Activated CD4-positive, alpha-beta T cell treated with anti-CD3 and anti-CD28 coated beads, Interleukin-2, amount 50 U/mL, for 24 hours (primary cell): ENCODE results near the gene SPRR2F.
"Not testable (repeated sequence)": the region's sequence is repeated elsewhere in the genome, so short reads cannot be mapped to it uniquely, and the experiment has no call there.

Experiments
- DNase-seq, 2 donors: peaks; one replicate each; pipeline ENCODE4 v3.0.0-alpha.2; 2020; ENCODE audit warnings: low read depth in 1 of 2, low spot score in 1 of 2

Gene SPRR2F

DNA sequence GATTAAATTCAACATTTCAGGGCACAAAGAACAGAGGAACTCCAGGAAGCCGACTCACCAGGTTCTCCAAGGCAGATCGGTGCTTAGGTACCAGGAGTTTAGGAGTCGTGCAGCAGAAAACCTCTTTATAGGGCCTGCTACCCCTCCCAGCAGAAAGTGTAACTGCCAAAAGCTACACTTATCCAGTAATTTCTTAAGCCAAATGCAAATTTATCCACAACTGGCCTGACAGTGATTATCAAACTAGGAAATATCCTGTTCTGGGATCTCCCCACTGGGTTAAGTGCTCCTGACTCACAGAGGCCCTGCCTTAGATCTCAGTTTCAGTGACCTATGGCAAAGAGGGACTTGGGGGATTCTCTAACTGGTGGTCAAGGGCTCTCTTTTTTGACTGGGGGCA lies at the start of gene SPRR2F:
Gene SPRR2F (minus strand): TSS at position 101 of the 400 bp plus-strand sequence. CDS start 783 bp downstream, outside the sequence.
- no peak for DNase-seq

DNA sequence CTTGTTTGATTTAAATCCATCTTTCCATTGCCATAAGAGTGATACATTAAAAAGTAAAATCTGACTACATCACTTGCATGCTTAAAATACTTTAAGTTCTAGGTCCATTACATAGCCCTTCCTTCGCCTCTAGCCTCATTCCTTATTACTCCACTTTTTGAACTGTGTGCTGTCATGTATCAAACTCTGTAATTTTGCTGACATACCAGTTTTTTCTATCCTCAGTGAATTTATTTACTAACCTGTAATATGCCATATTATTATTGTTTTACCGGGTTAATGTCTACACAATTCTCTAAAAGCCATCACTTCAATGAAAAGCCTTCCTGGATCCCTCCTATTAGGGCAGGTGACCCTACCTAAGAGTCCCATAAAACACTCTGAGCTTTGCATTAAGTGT lies 42.2 kb upstream of the SPRR2F start:
- no peak for DNase-seq

DNA sequence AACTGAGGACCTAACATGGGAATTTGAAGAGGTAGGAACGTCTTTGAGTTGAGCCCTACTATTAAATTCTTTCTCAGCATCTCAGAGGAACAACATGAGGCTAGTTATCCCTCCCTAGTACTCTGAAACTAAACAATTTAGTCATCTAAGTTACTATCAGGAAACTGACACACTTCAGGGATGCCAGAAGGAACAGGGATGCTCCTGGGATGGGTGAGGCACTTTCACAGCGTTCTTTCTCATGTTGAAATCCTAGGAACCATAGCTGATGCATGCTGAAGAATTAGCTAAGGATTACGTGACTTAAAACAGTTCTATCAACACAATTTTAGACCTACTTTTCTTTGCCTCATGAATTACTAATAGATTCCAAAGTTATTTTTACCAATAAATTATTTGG lies 39.2 kb upstream of the SPRR2F start:
- DNase-seq = no peak

DNA sequence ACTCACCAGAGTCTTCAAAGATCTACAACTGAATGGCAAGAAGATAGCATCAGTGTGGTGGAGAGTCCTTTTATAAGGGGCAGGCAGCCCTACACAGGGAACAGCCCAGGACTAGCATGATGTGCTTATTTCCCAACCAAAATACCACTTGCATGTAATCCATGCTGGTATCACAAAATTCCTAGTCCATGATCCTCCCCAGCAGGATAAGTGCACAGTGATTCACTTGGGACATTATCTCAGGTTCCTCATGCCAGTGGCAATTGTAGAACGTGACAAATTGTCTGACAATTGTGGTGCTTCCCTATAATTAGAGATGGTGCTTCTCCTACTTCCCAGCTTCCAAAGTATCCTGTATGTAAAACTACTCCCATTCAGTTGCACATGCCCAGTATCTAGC lies 37.5 kb upstream of the SPRR2F start, which contains the start of gene SPRR2G:
Gene SPRR2G (minus strand): TSS at position 45 of the 400 bp plus-strand sequence. CDS start 780 bp downstream, outside the sequence.
- DNase-seq = no peak

- DNase-seq = no peak
These were observed 28.1 kb upstream of the SPRR2F start for GRCh38 chr1:153141377-153141776.

DNA sequence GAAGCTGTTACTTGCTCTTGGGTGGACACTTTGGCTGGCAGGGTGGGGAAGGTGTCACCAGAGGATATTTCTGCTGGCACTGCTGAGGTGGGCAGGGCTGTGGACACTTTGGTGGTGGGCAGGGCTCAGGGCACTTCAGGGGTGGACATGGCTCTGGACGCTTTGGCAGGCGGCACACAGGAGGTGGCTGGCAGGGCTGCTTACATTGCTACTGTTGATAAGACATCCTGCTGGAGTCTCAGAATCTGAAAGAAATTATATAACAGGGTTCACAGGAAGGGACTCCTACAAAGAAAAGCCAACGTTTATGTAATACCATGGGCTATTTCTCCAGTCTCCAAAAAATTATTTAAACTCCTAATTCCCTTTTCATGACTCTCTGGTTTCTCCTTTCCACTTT lies 27.2 kb upstream of the SPRR2F start:
- DNase-seq = no peak

DNA sequence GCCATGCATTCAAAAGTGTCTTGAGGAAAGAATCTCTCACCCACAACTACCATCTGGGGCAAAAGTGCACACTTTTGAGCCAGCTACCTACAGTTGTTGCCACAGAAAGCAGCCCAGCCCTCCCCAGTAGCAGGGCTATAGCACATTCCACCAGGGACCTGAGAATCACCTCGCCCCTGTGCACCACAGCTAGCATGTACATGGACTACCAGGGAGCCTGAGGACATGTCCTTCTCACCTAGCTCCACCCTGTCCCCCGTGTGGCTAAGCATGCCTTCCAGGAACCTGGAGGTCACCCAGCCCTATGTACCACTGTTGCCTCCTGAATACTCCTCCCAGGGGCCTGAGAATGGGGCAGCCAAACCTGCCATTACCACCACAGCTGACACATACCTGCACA lies 20.4 kb upstream of the SPRR2F start:
- DNase-seq = no peak

GRCh38 chr1:153133267-153133666 lies 20.0 kb upstream of the SPRR2F start:
- DNase-seq = no peak

GRCh38 chr1:153128688-153129087 lies 15.4 kb upstream of the SPRR2F start:
- not testable (repeated sequence) for DNase-seq

GRCh38 chr1:153127296-153127695 lies 14.0 kb upstream of the SPRR2F start:
- DNase-seq = no peak

- no peak for DNase-seq
These were observed 12.2 kb upstream of the SPRR2F start for GRCh38 chr1:153125536-153125935.

DNA sequence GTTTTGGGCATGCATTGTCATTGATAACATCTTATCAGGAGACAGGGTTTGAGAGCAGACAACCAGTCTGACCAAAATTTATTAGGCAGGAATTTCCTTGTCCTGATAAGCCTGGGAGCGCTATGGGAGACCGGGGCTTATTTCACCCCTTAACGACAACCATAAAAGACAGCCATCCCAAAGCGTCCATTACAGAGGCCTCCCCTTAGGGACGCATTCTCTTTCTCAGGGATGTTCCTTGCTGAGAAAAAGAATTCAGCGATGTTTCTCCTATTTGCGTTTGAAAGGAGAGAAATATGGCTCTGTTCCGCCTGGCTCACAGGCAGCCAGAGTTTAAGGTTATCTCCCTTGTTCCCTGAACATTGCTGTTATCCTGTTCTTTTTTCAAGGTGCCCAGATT lies 10.5 kb upstream of the SPRR2F start:
- DNase-seq = not testable (repeated sequence)

- no peak for DNase-seq
These were observed 9.6 kb upstream of the SPRR2F start for GRCh38 chr1:153122831-153123421.

- DNase-seq = no peak
These were observed 7.6 kb upstream of the SPRR2F start for GRCh38 chr1:153120945-153121344.

- no peak for DNase-seq
These were observed 6.2 kb upstream of the SPRR2F start for GRCh38 chr1:153119491-153119971.

DNA sequence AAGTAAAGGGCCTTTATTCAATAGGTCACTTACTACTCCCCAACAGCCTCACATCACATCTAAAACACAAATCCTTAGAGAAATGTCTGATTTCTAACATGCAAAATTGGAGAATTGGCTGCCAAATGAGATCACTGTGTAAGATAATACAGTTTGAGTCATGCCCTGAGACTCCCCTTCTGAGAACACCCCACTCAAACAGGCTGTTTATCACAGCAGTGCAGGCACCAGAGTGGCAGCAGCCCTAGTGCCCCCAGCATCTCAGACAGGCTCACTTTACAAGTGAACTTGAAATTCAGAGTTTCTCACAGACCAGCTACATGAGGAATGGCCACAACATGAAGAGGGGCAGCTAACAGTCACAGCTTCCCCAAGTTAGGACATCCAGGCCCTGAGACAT lies 1.9 kb upstream of the SPRR2F start:
- not testable (repeated sequence) for DNase-seq

- not testable (repeated sequence) for DNase-seq
These were observed 862 bp downstream of the SPRR2F start for GRCh38 chr1:153112454-153112853.

DNA sequence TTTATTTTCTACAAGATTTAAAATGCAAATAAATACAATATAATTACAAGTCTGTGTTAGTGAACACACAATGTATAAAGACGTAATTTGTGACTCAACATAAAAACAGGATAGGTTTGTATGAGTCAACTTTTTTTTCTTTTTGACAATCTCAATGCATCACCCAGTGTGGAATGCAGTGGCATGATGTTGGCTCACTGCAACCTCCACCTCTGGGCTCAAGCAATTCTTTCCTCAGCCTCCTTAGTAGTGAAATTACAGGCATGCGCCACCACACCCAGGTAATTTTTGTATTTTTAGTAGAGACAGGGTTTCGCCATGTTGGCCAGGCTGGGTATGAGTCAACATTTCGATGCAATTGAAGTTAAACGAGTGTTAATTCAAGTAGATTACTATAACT lies 13.1 kb downstream of the SPRR2F start:
- DNase-seq = no peak

GRCh38 chr1:153099461-153100045 lies 13.8 kb downstream of the SPRR2F start:
- DNase-seq = no peak

- no peak for DNase-seq
These were observed 17.6 kb downstream of the SPRR2F start for GRCh38 chr1:153095764-153096163.

DNA sequence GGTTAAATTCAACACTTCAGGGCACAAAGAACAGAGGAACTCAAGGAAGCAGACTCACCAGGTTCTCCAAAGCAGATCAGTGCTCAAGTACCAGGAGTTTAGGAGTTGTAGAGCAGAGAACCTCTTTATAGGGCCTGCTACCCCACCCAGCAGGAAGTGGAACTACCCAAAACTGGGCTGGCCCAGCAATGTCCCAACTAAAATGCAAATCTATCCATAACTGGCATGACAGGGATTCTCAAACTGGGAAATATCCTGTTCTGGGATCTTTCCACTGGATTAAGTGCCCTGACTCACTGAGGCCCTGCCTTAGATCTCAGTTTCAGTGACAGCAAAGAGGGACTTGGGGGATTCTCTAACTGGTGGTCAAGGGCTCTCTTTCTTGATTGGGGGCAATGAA lies 18.9 kb downstream of the SPRR2F start, which contains the start of gene SPRR2E:
Gene SPRR2E (minus strand): TSS at position 101 of the 400 bp plus-strand sequence. CDS start 775 bp downstream, outside the sequence.
- no peak for DNase-seq

DNA sequence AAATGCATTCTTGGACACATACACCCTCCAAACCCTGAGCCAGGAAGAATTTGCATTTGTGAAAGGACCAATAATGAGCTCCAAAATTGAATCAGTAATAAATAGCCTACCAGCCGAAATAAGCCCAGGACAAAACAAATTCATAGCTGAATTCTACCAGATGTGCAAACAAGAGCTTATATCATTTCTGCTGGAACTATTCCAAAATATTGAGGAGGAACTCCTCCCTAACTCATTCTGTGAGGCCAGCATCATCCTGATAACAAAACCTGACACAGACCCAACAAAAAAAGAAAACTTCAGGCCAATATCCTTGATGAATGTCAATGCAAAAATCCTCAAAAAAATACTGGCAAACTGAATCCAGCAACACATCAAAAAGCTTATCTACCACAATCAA lies 25.7 kb downstream of the SPRR2F start:
- no peak for DNase-seq

GRCh38 chr1:153081736-153082135 lies 31.6 kb downstream of the SPRR2F start:
- DNase-seq = no peak
